GM13976 (cell line): ENCODE data around the gene ZFP92.

ENCODE experiments used
- DNase-seq: peaks from one replicate; pipeline ENCODE4 v3.0.0; 2012; ENCODE audit warnings: low spot score
- in situ Hi-C: fragments of 300-500 bp; cut with MboI; formaldehyde crosslinking; loops from one replicate; pipeline ENCODE4 v1.12.0; 2022; ENCODE audit warnings: low sequenced_read_pairs, mixed read lengths, inconsistent platforms; ENCODE audit not compliant: unreplicated experiment
- TF ChIP-seq, protein P1 (sequence below): IDR thresholded peaks from 2 replicates; pipeline ENCODE4 v1.5.1; 2012; ENCODE audit warnings: borderline replicate concordance, mild to moderate bottlenecking; ENCODE audit not compliant: insufficient read depth; ENCODE audit errors: extremely low read depth, missing control alignments, control extremely low read depth

ZFP92 gene

DNA sequence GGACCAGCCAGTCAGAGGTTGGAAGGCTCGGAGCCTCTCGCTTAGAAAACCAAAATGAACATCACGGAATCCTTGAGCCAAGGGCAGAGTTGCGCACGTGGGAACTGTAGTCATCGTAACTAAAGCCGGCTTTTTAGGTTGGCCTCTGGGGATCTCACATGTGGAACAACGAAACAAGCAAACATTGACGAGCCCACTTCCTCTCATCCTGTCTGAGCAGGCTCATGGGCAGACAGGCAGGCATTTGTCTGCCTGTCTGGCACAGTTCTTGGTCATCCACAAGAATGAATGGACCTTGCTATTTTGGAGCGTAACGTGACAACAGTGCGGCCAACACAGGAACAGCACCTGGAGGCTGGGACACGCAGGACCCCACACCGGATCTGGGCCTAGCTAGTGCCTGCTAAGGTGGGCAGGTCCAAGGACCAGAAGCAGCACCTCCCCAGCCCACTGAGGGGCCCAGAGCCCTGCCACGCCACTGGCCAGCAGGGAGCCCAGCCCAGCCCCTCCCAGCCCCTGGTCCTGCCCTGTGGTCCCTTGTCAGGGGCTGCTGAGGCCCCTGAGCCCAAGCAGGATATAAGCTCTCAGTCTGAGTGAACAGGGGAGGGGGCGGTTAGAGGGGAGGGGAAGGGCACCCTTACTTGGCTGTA, 43.8 kb downstream of the ZFP92 start:
- no peak for DNase-seq
- TF ChIP-seq, protein P1, sequence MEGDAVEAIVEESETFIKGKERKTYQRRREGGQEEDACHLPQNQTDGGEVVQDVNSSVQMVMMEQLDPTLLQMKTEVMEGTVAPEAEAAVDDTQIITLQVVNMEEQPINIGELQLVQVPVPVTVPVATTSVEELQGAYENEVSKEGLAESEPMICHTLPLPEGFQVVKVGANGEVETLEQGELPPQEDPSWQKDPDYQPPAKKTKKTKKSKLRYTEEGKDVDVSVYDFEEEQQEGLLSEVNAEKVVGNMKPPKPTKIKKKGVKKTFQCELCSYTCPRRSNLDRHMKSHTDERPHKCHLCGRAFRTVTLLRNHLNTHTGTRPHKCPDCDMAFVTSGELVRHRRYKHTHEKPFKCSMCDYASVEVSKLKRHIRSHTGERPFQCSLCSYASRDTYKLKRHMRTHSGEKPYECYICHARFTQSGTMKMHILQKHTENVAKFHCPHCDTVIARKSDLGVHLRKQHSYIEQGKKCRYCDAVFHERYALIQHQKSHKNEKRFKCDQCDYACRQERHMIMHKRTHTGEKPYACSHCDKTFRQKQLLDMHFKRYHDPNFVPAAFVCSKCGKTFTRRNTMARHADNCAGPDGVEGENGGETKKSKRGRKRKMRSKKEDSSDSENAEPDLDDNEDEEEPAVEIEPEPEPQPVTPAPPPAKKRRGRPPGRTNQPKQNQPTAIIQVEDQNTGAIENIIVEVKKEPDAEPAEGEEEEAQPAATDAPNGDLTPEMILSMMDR, result no peak
- in situ Hi-C loops, result no loop called here

DNA sequence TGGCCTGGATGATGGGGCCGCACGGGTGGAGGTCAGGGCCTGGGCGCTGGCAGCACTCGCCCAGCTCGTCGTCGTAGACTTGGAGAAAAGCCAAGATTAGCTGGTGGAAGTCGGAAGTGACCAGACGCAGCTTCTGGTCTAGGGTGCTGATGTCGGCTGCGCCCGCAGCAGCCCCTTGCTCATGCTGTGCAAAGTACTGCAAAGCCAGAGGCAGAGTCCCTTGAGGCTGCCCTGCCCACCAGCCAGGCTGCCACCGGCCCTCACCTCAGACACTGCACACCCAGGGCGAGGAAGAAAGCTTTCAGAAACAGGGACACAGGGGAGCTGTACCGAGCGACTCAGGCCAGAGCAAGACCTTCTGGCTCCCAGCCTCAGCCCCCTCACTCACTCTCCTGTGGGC, 44.3 kb downstream of the ZFP92 start:
- DNase-seq, result no peak
- TF ChIP-seq, protein P1, result no peak
- in situ Hi-C loops, result no loop called here

GRCh38 chrX:153456161-153456560, 44.9 kb downstream of the ZFP92 start:
- TF ChIP-seq, protein P1, result no peak
- DNase-seq, result no peak
- in situ Hi-C loops, result no loop called here

DNA sequence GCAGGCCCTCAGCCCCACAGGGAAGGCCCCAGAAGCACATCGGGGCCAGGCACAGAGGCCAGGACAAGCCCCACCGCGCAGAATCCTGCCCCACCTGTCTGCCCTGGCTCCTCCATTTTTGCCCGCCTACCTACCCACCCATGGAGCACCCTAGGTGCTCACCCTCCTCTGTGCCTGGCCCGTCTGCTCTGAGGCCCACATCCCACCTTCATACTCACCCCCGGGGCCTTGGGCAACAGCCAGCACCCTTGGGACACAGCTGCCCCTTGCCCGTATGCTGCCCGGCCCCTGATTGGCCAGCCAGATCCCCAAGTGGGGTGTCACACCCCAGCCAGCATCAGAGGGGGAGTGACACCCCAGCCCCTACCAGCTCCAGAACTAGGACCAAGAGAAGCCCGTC, 45.4 kb downstream of the ZFP92 start:
- no peak for DNase-seq
- in situ Hi-C loops, result no loop called here
- TF ChIP-seq, protein P1, result no peak

- TF ChIP-seq, protein P1, result no peak
- in situ Hi-C loops, result no loop called here
- DNase-seq, result no peak
Observed at GRCh38 chrX:153457136-153457825, 46.0 kb downstream of the ZFP92 start.

GRCh38 chrX:153457827-153458466, 46.7 kb downstream of the ZFP92 start:
- DNase-seq, result no peak
- in situ Hi-C loops, result no loop called here
- TF ChIP-seq, protein P1, result no peak
